Epithelial cell of proximal tubule (primary cell): ENCODE results near the gene OPN1MW2. TPM values are rescaled to one million over a fixed set of nuclear protein-coding genes. Genes with fewer than 3 reads are reported as not detected.
"Not testable (repeated sequence)": the region's sequence is repeated elsewhere in the genome, so short reads cannot be mapped to it uniquely, and the experiment has no call there.

Source experiments
- DNase-seq: peaks from one replicate; pipeline ENCODE4 v3.0.0-alpha.2; 2011; ENCODE audit warnings: low read depth
- H3K4me3 ChIP-seq: 2 replicates; pipeline ENCODE4 v1.5.1; 2011; ENCODE audit warnings: low read depth, mild to moderate bottlenecking, low read length
- total RNA-seq: library from RNA; depleted of rRNA; stranded (reverse); fragments of >200 nt; gene quantifications from 2 replicates; pipeline ENCODE4 v1.2.3, GENCODE V29; 2015

OPN1MW2 gene
- not detected in 2 replicates for total RNA-seq

GRCh38 chrX:154219456-154219855 lies at the start of gene OPN1MW2:
Gene OPN1MW2, plus strand, starts transcription at chrX:154219756. Its CDS starts 60 bp downstream, at chrX:154219816.
- not testable (repeated sequence) for DNase-seq, H3K4me3 ChIP-seq

GRCh38 chrX:154172535-154172943 lies 47.0 kb upstream of the OPN1MW2 start:
- DNase-seq, H3K4me3 ChIP-seq: not testable (repeated sequence)

GRCh38 chrX:154174356-154174755 lies 45.2 kb upstream of the OPN1MW2 start:
- not testable (repeated sequence) for DNase-seq, H3K4me3 ChIP-seq

GRCh38 chrX:154182296-154182695 lies 37.3 kb upstream of the OPN1MW2 start, which contains the start of gene OPN1MW:
Gene OPN1MW, plus strand, starts transcription at chrX:154182596. Its CDS starts 82 bp downstream, at chrX:154182678.
- DNase-seq, H3K4me3 ChIP-seq: not testable (repeated sequence)

- DNase-seq, H3K4me3 ChIP-seq: not testable (repeated sequence)
These were observed 35.8 kb upstream of the OPN1MW2 start for GRCh38 chrX:154183794-154184193.

GRCh38 chrX:154192846-154193245 lies 26.7 kb upstream of the OPN1MW2 start:
- H3K4me3 ChIP-seq, DNase-seq: not testable (repeated sequence)

- not testable (repeated sequence) for DNase-seq
These were observed 25.2 kb upstream of the OPN1MW2 start for GRCh38 chrX:154194316-154194715.

GRCh38 chrX:154196466-154196865 lies 23.1 kb upstream of the OPN1MW2 start:
- not testable (repeated sequence) for DNase-seq, H3K4me3 ChIP-seq

More at GRCh38 chrX:154194316-154194715, 25.2 kb upstream of the OPN1MW2 start:
- H3K4me3 ChIP-seq, result not testable (repeated sequence)

GRCh38 chrX:154209670-154210418 lies 9.7 kb upstream of the OPN1MW2 start:
- H3K4me3 ChIP-seq, DNase-seq: not testable (repeated sequence)

GRCh38 chrX:154211057-154211456 lies 8.5 kb upstream of the OPN1MW2 start:
- not testable (repeated sequence) for DNase-seq, H3K4me3 ChIP-seq

GRCh38 chrX:154211499-154211898 lies 8.1 kb upstream of the OPN1MW2 start:
- not testable (repeated sequence) for DNase-seq, H3K4me3 ChIP-seq

GRCh38 chrX:154225292-154225691 lies 5.7 kb downstream of the OPN1MW2 start:
- not testable (repeated sequence) for DNase-seq

GRCh38 chrX:154226706-154227105 lies 7.2 kb downstream of the OPN1MW2 start:
- DNase-seq, H3K4me3 ChIP-seq: not testable (repeated sequence)

More at GRCh38 chrX:154225292-154225691, 5.7 kb downstream of the OPN1MW2 start:
- H3K4me3 ChIP-seq, result not testable (repeated sequence)

GRCh38 chrX:154231443-154231842 lies 11.9 kb downstream of the OPN1MW2 start:
- DNase-seq, H3K4me3 ChIP-seq: not testable (repeated sequence)

GRCh38 chrX:154233620-154234019 lies 14.1 kb downstream of the OPN1MW2 start:
- H3K4me3 ChIP-seq, DNase-seq: not testable (repeated sequence)

GRCh38 chrX:154238939-154239559 lies 19.5 kb downstream of the OPN1MW2 start:
- not testable (repeated sequence) for H3K4me3 ChIP-seq, DNase-seq

- H3K4me3 ChIP-seq, DNase-seq: not testable (repeated sequence)
These were observed 20.5 kb downstream of the OPN1MW2 start for GRCh38 chrX:154239982-154240503.

- H3K4me3 ChIP-seq, DNase-seq: not testable (repeated sequence)
These were observed 28.0 kb downstream of the OPN1MW2 start for GRCh38 chrX:154247377-154248045.

- not testable (repeated sequence) for H3K4me3 ChIP-seq, DNase-seq
These were observed 28.5 kb downstream of the OPN1MW2 start for GRCh38 chrX:154248076-154248475.
